Measurements from ENCODE around the gene PIK3R5. TPM values are rescaled to one million over a fixed set of nuclear protein-coding genes. Genes with fewer than 3 reads are reported as not detected.

The PIK3R5 gene
- total and polyA plus RNA-seq, 8 donors: 0.90 to 29.8 (median 5.1) TPM; not detected in 1

DNA sequence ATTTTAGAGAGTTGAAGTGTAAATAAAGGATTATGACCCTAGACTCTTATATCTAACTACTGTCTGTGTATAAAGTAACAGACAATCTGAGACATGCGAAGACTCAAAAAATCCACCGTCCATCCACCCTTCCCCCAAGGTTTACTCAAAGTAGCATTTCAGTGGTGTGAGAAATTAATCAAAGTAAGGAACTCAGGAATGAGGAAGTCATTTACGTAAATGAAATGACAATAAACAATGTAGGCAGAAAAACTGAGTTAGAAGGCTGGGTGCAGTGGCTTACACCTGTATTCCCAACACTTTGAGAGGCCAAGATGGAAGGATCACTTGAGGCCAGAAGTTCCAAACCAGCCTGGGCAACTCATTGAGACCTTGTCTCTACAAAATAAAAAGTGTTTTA, 36.1 kb upstream of the PIK3R5 start:
- DNase-seq: peak in 1 of 2 donors; percentile 42
- intact Hi-C loops (cut with DNase I; ENCODE audit: low total_unique reads): no loop called here
- Histone ChIP-seq H3K27me3 (peaks cover 0 to 62% (median 42%) of the 10 kb centered on the region in 3 donors), H3K4me1 (peaks cover 14 to 38% (median 25%) of the 10 kb centered on the region in 4 donors), H3K36me3 (no peaks in the 10 kb centered on the region), H3K27ac (no peak overlapping the region), H3K4me3 (no peak overlapping the region), H3K9me3 (no peaks in the 10 kb centered on the region)
- 45 to 67% (median 50%) methylated on average over 3 of the region's 3 CpGs for WGBS, 5 donors
- no peak for TF ChIP-seq POLR2A (IDR thresholded peaks at IDR 0.05)
- TF ChIP-seq, protein P1, sequence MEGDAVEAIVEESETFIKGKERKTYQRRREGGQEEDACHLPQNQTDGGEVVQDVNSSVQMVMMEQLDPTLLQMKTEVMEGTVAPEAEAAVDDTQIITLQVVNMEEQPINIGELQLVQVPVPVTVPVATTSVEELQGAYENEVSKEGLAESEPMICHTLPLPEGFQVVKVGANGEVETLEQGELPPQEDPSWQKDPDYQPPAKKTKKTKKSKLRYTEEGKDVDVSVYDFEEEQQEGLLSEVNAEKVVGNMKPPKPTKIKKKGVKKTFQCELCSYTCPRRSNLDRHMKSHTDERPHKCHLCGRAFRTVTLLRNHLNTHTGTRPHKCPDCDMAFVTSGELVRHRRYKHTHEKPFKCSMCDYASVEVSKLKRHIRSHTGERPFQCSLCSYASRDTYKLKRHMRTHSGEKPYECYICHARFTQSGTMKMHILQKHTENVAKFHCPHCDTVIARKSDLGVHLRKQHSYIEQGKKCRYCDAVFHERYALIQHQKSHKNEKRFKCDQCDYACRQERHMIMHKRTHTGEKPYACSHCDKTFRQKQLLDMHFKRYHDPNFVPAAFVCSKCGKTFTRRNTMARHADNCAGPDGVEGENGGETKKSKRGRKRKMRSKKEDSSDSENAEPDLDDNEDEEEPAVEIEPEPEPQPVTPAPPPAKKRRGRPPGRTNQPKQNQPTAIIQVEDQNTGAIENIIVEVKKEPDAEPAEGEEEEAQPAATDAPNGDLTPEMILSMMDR (IDR thresholded peaks at IDR 0.05): no peak

DNA sequence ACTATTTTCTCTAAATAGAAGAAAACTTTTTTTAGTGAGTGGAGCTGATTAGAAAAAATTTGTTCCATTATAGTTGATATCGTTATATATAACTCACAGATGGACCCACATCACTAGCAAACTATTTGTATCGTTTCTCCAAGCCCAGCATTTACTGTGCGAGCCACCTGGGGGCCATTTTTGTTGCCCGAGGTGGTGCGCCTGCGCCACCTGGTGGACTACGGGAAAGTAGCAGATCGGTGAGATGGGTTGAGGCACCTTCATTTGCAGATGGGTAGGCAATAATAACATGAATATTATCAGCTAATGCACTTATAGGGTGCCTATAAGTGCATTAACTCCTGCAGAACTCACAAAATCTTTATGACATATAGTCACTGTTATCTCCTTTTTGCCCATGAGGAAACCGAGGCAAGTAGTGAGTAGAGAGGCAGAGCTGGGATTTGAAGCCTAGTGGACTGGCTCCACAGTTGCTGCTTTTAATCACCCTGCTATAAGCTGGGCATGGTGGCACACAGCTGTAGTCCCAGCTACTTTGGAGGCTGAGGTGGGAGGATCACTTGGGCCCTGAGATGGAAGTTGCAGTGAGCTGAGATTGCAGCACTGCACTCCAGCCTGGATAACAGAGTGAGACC, 32.6 kb upstream of the PIK3R5 start:
- peaks cover 0 to 27% (median 13%) of the 10 kb centered on the region in 3 donors for H3K27me3 ChIP-seq
- DNase-seq: peak; percentile 70 to 80
- peak in 1 of 3 donors; percentile 25 for TF ChIP-seq POLR2AphosphoS5 (IDR thresholded peaks at IDR 0.05)
- TF ChIP-seq EP300 (IDR thresholded peaks at IDR 0.05): no peak
- TF ChIP-seq POLR2A (IDR thresholded peaks at IDR 0.05): no peak
- TF ChIP-seq, protein P1 (IDR thresholded peaks at IDR 0.05): peak in 5 of 7 experiments; percentile 71 to 86 (median 73)
- peaks cover 5 to 15% (median 10%) of the 10 kb centered on the region in 4 donors for H3K4me1 ChIP-seq
- peaks cover 0 to 8% (median 0%) of the 10 kb centered on the region in 4 donors for H3K9me3 ChIP-seq
- H3K4me3 ChIP-seq: no peak overlapping the region
- 7 to 15% (median 12%) methylated on average over 9 of the region's 9 CpGs for WGBS, 5 donors
- intact Hi-C loops (cut with DNase I; ENCODE audit: low total_unique reads): loop anchor here (10.0 kb wide), 2 partner anchors 297 to 527 kb away; no protein-coding TSS in a partner anchor
- H3K36me3 ChIP-seq: no peaks in the 10 kb centered on the region
- H3K27ac ChIP-seq: no peak overlapping the region

DNA sequence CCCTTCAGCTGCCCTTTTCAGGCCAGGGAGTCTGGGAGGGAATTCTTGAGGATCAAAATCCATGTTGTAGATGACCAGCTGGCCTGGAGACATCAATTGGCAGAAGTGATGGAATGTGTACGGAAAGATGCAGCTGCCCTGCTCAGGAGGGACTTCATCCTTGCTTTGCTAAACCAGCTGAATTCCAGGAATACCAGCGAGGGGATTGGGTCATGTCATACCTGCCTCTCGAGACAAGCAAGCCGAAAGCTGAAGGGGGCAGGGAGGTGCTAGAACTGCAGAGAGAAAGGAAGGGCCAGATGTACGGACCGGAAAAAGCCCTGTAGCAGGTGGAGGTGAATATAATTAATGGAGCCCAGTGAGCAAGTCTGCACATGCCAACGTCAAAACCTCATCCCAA, 30.2 kb upstream of the PIK3R5 start:
- Histone ChIP-seq H3K9me3 (peaks cover 0 to 8% (median 0%) of the 10 kb centered on the region in 4 donors), H3K27ac (no peak overlapping the region), H3K4me1 (peaks cover 0 to 5% (median 0%) of the 10 kb centered on the region in 4 donors), H3K4me3 (no peak overlapping the region), H3K27me3 (peaks cover 0 to 12% (median 0%) of the 10 kb centered on the region in 3 donors), H3K36me3 (no peaks in the 10 kb centered on the region)
- intact Hi-C loops (cut with DNase I; ENCODE audit: low total_unique reads): loop anchor here (10.0 kb wide), 2 partner anchors 299 to 529 kb away; no protein-coding TSS in a partner anchor
- TF ChIP-seq, protein P1 (IDR thresholded peaks at IDR 0.05): no peak
- TF ChIP-seq EP300 (IDR thresholded peaks at IDR 0.05) (no peak), POLR2A (IDR thresholded peaks at IDR 0.05) (no peak), POLR2AphosphoS5 (IDR thresholded peaks at IDR 0.05) (no peak)
- WGBS, 5 donors: 74 to 80% (median 79%) methylated on average over 7 of the region's 7 CpGs
- no peak for DNase-seq

DNA sequence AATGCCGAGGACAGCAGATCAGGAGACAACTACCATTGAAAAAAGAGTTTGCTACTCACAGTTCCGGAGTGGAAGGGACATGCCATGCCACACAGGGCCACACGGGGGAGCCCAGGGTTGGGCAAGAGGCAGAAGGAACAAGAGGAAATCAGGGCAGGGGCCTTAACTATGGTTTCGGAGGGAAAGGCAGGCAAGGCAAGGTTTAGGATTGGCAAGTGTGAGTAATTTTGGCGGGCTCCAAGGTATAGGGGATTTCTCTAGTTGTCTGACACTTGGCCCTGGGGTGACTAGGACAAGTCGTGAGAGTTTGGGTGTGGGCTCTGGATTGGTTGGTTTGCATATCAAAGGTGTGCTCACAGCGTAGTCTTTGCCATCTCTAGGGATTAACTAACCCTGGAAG, 28.8 kb upstream of the PIK3R5 start:
- peaks cover 0 to 8% (median 0%) of the 10 kb centered on the region in 4 donors for H3K9me3 ChIP-seq
- H3K27me3 ChIP-seq: peaks cover 0 to 7% (median 0%) of the 10 kb centered on the region in 3 donors
- H3K36me3 ChIP-seq: no peaks in the 10 kb centered on the region
- H3K4me1 ChIP-seq: peaks cover 0 to 5% (median 0%) of the 10 kb centered on the region in 4 donors
- H3K4me3 ChIP-seq: no peak overlapping the region
- 54 to 73% (median 66%) methylated on average over 7 of the region's 7 CpGs for WGBS, 5 donors
- intact Hi-C loops (cut with DNase I; ENCODE audit: low total_unique reads): loop anchor here (10.0 kb wide), 2 partner anchors 300 to 530 kb away; no protein-coding TSS in a partner anchor
- DNase-seq: peak; percentile 68 to 78
- TF ChIP-seq, protein P1 (IDR thresholded peaks at IDR 0.05): peak in 5 of 7 experiments; percentile 26 to 75 (median 64)
- no peak for TF ChIP-seq POLR2AphosphoS5 (IDR thresholded peaks at IDR 0.05)
- no peak overlapping the region for H3K27ac ChIP-seq

Measured in stomach (tissue), 9 donors.